HCT116 (cell line): ENCODE data around the gene MBD3L3. TPM values are rescaled to one million over a fixed set of nuclear protein-coding genes. Genes with fewer than 3 reads are reported as not detected.

ENCODE experiments used
- ATAC-seq: fragments of 200-7000 bp; cut with Tn5 transposase; 2 replicates; pipeline ENCODE4 v1.9.1; 2020; ENCODE audit warnings: mild to moderate bottlenecking, moderate library complexity
- BruUV-seq: library from RNA; stranded (reverse); fragments of 400-500 nt; replicated peaks from 2 replicates; lab custom pipeline; 2021; lab: Mats Ljungman, UMichigan
- CTCF ChIA-PET: fragments of 300-600 bp; sonication (Branson Sonifier 250); formaldehyde crosslinking; loops from one replicate; lab custom pipeline; 2021; ENCODE audit warnings: antibody characterized with exemption; lab: Charles Lee
- POLR2A ChIA-PET: fragments of 300-600, 350-600 bp; sonication (Branson Sonifier 250); formaldehyde crosslinking; loops from one replicate; lab custom pipeline; 2021; ENCODE audit warnings: antibody characterized with exemption; lab: Charles Lee
- RAD21 ChIA-PET, 2 experiments: fragments of 300-600 bp; sonication (Branson Sonifier 250); formaldehyde crosslinking; loops; one replicate each; lab custom pipeline; 2023; ENCODE audit warnings: low total read pairs in 2 of 2; ENCODE audit not compliant: uncharacterized antibody in 2 of 2, unreplicated experiment in 2 of 2, low non-redundant PET in 1 of 2; lab: Charles Lee
- DNase-seq: peaks from one replicate; pipeline ENCODE4 v3.0.0-alpha.2; 2010; ENCODE audit warnings: low read depth, low spot score
- H2AFZ ChIP-seq: fragments of 200-600 bp; shearing (Covaris generic), sonication (generic); 2 replicates; pipeline ENCODE4 v1.6.1; 2017; ENCODE audit warnings: low read depth, mixed run types, mixed read lengths, antibody characterized with exemption, low read length; ENCODE audit not compliant: poor library complexity, severe bottlenecking
- H3K27ac ChIP-seq: 2 replicates; pipeline ENCODE4 v1.5.1; 2012; ENCODE audit warnings: low read depth, low read length
- H3K27me3 ChIP-seq: fragments of 200-600 bp; sonication (generic); 2 replicates; pipeline ENCODE4 v1.6.1; 2016; ENCODE audit warnings: mixed run types, low read length, mixed read lengths; ENCODE audit not compliant: insufficient read depth
- H3K36me3 ChIP-seq, 2 experiments: fragments of 200-500 bp in 1 of 2; fragments of 200-600 bp in 1 of 2; sonication (Bioruptor generic) in 1 of 2; sonication (generic) in 1 of 2; 2 replicates each; pipeline versions ENCODE4 v1.5.1 to v1.6.1; 2014 to 2016; ENCODE audit warnings: low read length in 2 of 2, inconsistent platforms in 1 of 2, mixed read lengths in 1 of 2, mixed run types in 1 of 2; ENCODE audit not compliant: insufficient read depth in 2 of 2, control insufficient read depth in 1 of 2
- H3K4me1 ChIP-seq, 2 experiments: fragments of 200-600 bp in 1 of 2; sonication (generic) in 1 of 2; 2 replicates each; pipeline versions ENCODE4 v1.5.1 to v1.6.1; 2012 to 2017; ENCODE audit warnings: low read length in 2 of 2, inconsistent platforms in 1 of 2, mild to moderate bottlenecking in 1 of 2, mixed read lengths in 1 of 2, mixed run types in 1 of 2, moderate library complexity in 1 of 2; ENCODE audit not compliant: insufficient read depth in 2 of 2, control insufficient read depth in 1 of 2
- H3K4me2 ChIP-seq: fragments of 200-600 bp; sonication (generic); 2 replicates; pipeline ENCODE4 v1.6.1; 2017; ENCODE audit warnings: mixed run types, low read length, mixed read lengths
- H3K4me3 ChIP-seq, 2 experiments: fragments of 200-600 bp in 1 of 2; sonication (generic) in 1 of 2; replicated peaks in 1 of 2; 2 replicates each; pipeline ENCODE4 v1.5.1; 2011 to 2016; ENCODE audit warnings: low read length in 2 of 2, control low read depth in 1 of 2, low read depth in 1 of 2, mild to moderate bottlenecking in 1 of 2, mixed read lengths in 1 of 2, mixed run types in 1 of 2
- H3K79me2 ChIP-seq: fragments of 200-600 bp; sonication (generic); 2 replicates; pipeline ENCODE4 v1.6.1; 2017; ENCODE audit warnings: mild to moderate bottlenecking, mixed run types, low read length, moderate library complexity, mixed read lengths; ENCODE audit not compliant: insufficient read depth
- H3K9ac ChIP-seq: fragments of 200-600 bp; sonication (generic); 2 replicates; pipeline ENCODE4 v1.6.1; 2016; ENCODE audit warnings: low read length, mixed read lengths
- H3K9me2 ChIP-seq: fragments of 200-600 bp; sonication (generic), shearing (Covaris generic); 2 replicates; pipeline ENCODE4 v1.6.1; 2017; ENCODE audit warnings: mixed run types, mild to moderate bottlenecking, moderate library complexity; ENCODE audit not compliant: insufficient read depth
- H3K9me3 ChIP-seq, 2 experiments: fragments of 200-500 bp in 1 of 2; fragments of 200-600 bp in 1 of 2; sonication (Bioruptor generic) in 1 of 2; sonication (generic) in 1 of 2; 2 replicates each; pipeline ENCODE4 v1.6.1; 2014 to 2017; ENCODE audit warnings: low read length in 2 of 2, mixed read lengths in 2 of 2, inconsistent platforms in 1 of 2, low read depth in 1 of 2, mild to moderate bottlenecking in 1 of 2, mixed run types in 1 of 2, moderate library complexity in 1 of 2; ENCODE audit not compliant: control insufficient read depth in 1 of 2, insufficient read depth in 1 of 2
- H4K20me1 ChIP-seq: fragments of 200-600 bp; sonication (generic), shearing (Covaris generic); 2 replicates; pipeline ENCODE4 v1.6.1; 2017; ENCODE audit warnings: mixed run types, mild to moderate bottlenecking, moderate library complexity; ENCODE audit not compliant: insufficient read depth
- CEBPB ChIP-seq: IDR thresholded peaks from 2 replicates; pipeline ENCODE4 v1.6.1; 2012; ENCODE audit warnings: low read depth
- CTCF ChIP-seq, 3 experiments: fragments of 200-600 bp in 1 of 3; sonication (generic) in 1 of 3; IDR thresholded peaks in 2 of 3; conservative IDR thresholded peaks in 1 of 3; 2 replicates each; pipeline ENCODE4 v1.5.1; 2012 to 2017; ENCODE audit warnings: low read depth in 2 of 3, low read length in 2 of 3, antibody characterized with exemption in 1 of 3, borderline replicate concordance in 1 of 3, control low read depth in 1 of 3, mild to moderate bottlenecking in 1 of 3, mixed read lengths in 1 of 3, mixed run types in 1 of 3, moderate library complexity in 1 of 3; ENCODE audit not compliant: insufficient read depth in 1 of 3
- EGR1 ChIP-seq: IDR thresholded peaks from 2 replicates; pipeline ENCODE4 v1.6.1; 2012; ENCODE audit warnings: low read depth
- EZH2 ChIP-seq: fragments of 200-600 bp; sonication (generic); IDR thresholded peaks from 2 replicates; pipeline ENCODE4 v1.6.1; 2017; ENCODE audit warnings: antibody characterized with exemption, mixed run types
- EZH2phosphoT487 ChIP-seq: fragments of 200-600 bp; IDR thresholded peaks from 2 replicates; pipeline ENCODE4 v1.6.1; 2018; ENCODE audit warnings: antibody characterized with exemption, borderline replicate concordance
- JUND ChIP-seq: IDR thresholded peaks from 2 replicates; pipeline ENCODE4 v1.6.1; 2012
- POLR2A ChIP-seq: IDR thresholded peaks from 2 replicates; pipeline ENCODE4 v1.7.0; 2011; ENCODE audit warnings: borderline replicate concordance; ENCODE audit not compliant: insufficient read depth, insufficient read length; ENCODE audit errors: extremely low read depth
- POLR2AphosphoS5 ChIP-seq: IDR thresholded peaks from 2 replicates; pipeline ENCODE4 v1.6.1; 2011; ENCODE audit warnings: mild to moderate bottlenecking, low read depth, low read length, moderate library complexity
- RAD21 ChIP-seq: IDR thresholded peaks from 2 replicates; pipeline ENCODE4 v1.6.1; 2012; ENCODE audit warnings: low read depth, mild to moderate bottlenecking
- REST ChIP-seq: IDR thresholded peaks from 2 replicates; pipeline ENCODE4 v1.6.1; 2012; ENCODE audit warnings: low read depth
- SIN3A ChIP-seq: IDR thresholded peaks from 2 replicates; pipeline ENCODE4 v1.6.1; 2012; ENCODE audit warnings: low read depth
- SP1 ChIP-seq: IDR thresholded peaks from 2 replicates; pipeline ENCODE4 v1.6.1; 2012; ENCODE audit warnings: low read depth
- YY1 ChIP-seq: IDR thresholded peaks from 2 replicates; pipeline ENCODE4 v1.6.1; 2011; ENCODE audit warnings: low read length, low read depth, moderate library complexity, mild to moderate bottlenecking; ENCODE audit not compliant: insufficient replicate concordance; ENCODE audit errors: extremely low read depth
- ZNF274 ChIP-seq: fragments of 200-500 bp; sonication (Bioruptor generic); IDR thresholded peaks from 2 replicates; pipeline ENCODE4 v1.6.1; 2014; ENCODE audit warnings: mild to moderate bottlenecking, low read depth, low read length, inconsistent platforms
- intact Hi-C: fragments of 100-400 bp; cut with micrococcal nuclease; formaldehyde crosslinking; loops from 2 replicates; pipeline ENCODE4 v1.10.0; 2022
- total RNA-seq: library from RNA; stranded (reverse); gene quantifications from one replicate; pipeline ENCODE4 v1.2.1, GENCODE V29; 2021; ENCODE audit not compliant: unreplicated experiment
- TF ChIP-seq, protein P1 (sequence below): IDR thresholded peaks from 2 replicates; pipeline ENCODE4 v1.6.1; 2012

MBD3L3 gene
- total RNA-seq, 1 experiment from 2014 or later = not detected

- no peak overlapping the region for H2AFZ ChIP-seq
- intact Hi-C loops = no loop called here
- no peak for DNase-seq
- no peaks in the 10 kb centered on the region for H3K27me3 ChIP-seq
- no peaks in the 10 kb centered on the region for H3K4me1 ChIP-seq
- no peaks in the 10 kb centered on the region for H3K9me2 ChIP-seq
- POLR2A ChIA-PET = no interaction called here
- no peaks in the 10 kb centered on the region for H4K20me1 ChIP-seq
- BruUV-seq = no TSS peak
- ATAC-seq = no peak
- H3K4me2 ChIP-seq = no peak overlapping the region
- no peak overlapping the region for H3K27ac ChIP-seq
- CTCF ChIA-PET = no interaction called here
- peaks cover 27 to 28% of the 10 kb centered on the region in 2 experiments; a peak in 3 of 4 replicates for H3K9me3 ChIP-seq
- peaks cover 61 to 79% of the 10 kb centered on the region in 2 experiments for H3K36me3 ChIP-seq
- TF ChIP-seq ZNF274 = no peak
- no peak for TF ChIP-seq RAD21
- no peak for TF ChIP-seq POLR2AphosphoS5
- TF ChIP-seq EZH2 = no peak
- TF ChIP-seq JUND = no peak
- no peak for TF ChIP-seq YY1
- TF ChIP-seq EZH2phosphoT487 = no peak
- TF ChIP-seq, protein P1, sequence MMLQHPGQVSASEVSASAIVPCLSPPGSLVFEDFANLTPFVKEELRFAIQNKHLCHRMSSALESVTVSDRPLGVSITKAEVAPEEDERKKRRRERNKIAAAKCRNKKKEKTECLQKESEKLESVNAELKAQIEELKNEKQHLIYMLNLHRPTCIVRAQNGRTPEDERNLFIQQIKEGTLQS = no peak
- RAD21 ChIA-PET = no interaction called here
- no peak overlapping the region for H3K4me3 ChIP-seq
- H3K79me2 ChIP-seq = peaks cover 6% of the 10 kb centered on the region; the same call in 1 of the 2 replicates
- H3K9ac ChIP-seq = no peak overlapping the region
Observed at GRCh38 chr19:7076151-7076550, 17.7 kb upstream of the MBD3L3 start.

DNA sequence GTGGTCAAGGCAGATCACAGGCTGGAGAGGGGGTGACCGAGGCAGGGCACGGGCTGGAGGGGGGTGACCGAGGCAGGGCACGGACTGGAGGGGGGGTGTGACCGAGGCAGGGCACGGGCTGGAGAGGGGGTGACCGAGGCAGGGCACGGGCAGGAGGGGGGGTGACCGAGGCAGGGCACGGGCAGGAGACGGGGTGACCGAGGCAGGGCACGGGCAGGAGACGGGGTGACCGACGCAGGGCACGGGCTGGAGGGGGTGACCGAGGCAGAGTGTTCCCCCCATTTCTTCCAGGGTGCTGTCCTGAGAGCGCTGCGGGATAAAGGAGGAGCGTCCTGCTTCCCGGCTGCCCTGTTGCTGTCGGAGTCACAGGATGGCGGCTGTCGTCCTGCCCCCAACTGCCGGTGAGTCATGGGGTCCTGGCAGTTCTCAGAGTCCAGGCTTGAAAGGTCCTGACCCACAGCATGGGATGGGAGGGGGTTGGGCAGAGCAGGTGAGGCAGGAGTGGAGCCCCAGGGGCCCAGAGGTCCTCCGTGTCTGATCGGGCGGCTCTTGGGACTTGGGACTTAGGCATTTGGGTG is 16.3 kb upstream of the MBD3L3 start:
- CTCF ChIA-PET = no interaction called here
- RAD21 ChIA-PET = no interaction called here
- BruUV-seq = no TSS peak
- intact Hi-C loops = no loop called here
- H3K9ac ChIP-seq = no peak overlapping the region
- peaks cover 17 to 18% of the 10 kb centered on the region in 2 experiments; a peak in 3 of 4 replicates for H3K9me3 ChIP-seq
- H2AFZ ChIP-seq = no peak overlapping the region
- peaks cover 4 to 5% of the 10 kb centered on the region in 2 experiments; a peak in 3 of 4 replicates for H3K4me1 ChIP-seq
- no peak overlapping the region for H3K4me2 ChIP-seq
- no peak overlapping the region for H3K27ac ChIP-seq
- DNase-seq = no peak
- POLR2A ChIA-PET = no interaction called here
- H3K4me3 ChIP-seq = no peak overlapping the region
- H3K9me2 ChIP-seq = no peaks in the 10 kb centered on the region
- H4K20me1 ChIP-seq = no peaks in the 10 kb centered on the region
- ATAC-seq = no peak
- peaks cover 19% of the 10 kb centered on the region for H3K79me2 ChIP-seq
- H3K36me3 ChIP-seq = peaks cover 54 to 66% of the 10 kb centered on the region in 2 experiments
- H3K27me3 ChIP-seq = no peaks in the 10 kb centered on the region
- no peak for TF ChIP-seq EZH2
- TF ChIP-seq SIN3A = no peak
- no peak for TF ChIP-seq EGR1
- TF ChIP-seq SP1 = no peak
- no peak for TF ChIP-seq REST
- TF ChIP-seq YY1 = no peak
- no peak for TF ChIP-seq POLR2A
- TF ChIP-seq CEBPB = no peak
- TF ChIP-seq CTCF (IDR thresholded peaks at IDR 0.05 in 2 of 3, conservative IDR thresholded peaks at IDR 0.05 in 1 of 3; ENCODE audit: borderline replicate concordance in 1 of 3, insufficient read depth in 1 of 3, low read depth in 2 of 3, low read length in 2 of 3) = no peak
